Tibial nerve (tissue), 4 donors: ENCODE results near the gene CACNA1H. TPM values are rescaled to one million over a fixed set of nuclear protein-coding genes. Genes with fewer than 3 reads are reported as not detected.

Experiments used
- DNase-seq, 2 donors: peaks; one replicate each; pipeline ENCODE4 v3.0.0-alpha.2; 2019; ENCODE audit warnings: low spot score in 2 of 2
- H3K27ac ChIP-seq, 4 donors: fragments of 200-600 bp; sonication (generic) in 3 of 4; one replicate each; pipeline ENCODE4 v1.5.1; 2017 to 2019; ENCODE audit warnings: mild to moderate bottlenecking in 1 of 4
- H3K27me3 ChIP-seq, 2 donors: fragments of 200-600 bp; sonication (generic) in 1 of 2; one replicate each; pipeline versions ENCODE4 v1.5.1 to v1.6.0; 2017 to 2019
- H3K36me3 ChIP-seq, 3 donors: fragments of 200-600 bp; sonication (generic); one replicate each; pipeline ENCODE4 v1.5.1; 2018 to 2019
- H3K4me1 ChIP-seq, 4 donors: fragments of 200-600 bp; sonication (generic) in 3 of 4; one replicate each; pipeline ENCODE4 v1.5.1; 2017 to 2019
- H3K4me3 ChIP-seq, 4 donors: fragments of 200-600 bp; sonication (generic) in 3 of 4; one replicate each; pipeline ENCODE4 v1.5.1; 2017 to 2019; ENCODE audit warnings: mild to moderate bottlenecking in 1 of 4, moderate library complexity in 1 of 4
- H3K9me3 ChIP-seq, 4 donors: fragments of 200-600 bp; sonication (generic) in 3 of 4; one replicate each; pipeline ENCODE4 v1.5.1; 2017 to 2019
- CTCF ChIP-seq, 5 experiments: fragments of 200-600 bp in 3 of 5; fragments of 450-650 bp in 2 of 5; sonication (generic) in 3 of 5; IDR thresholded peaks; one replicate each; pipeline ENCODE4 v1.5.1; 2016 to 2019; ENCODE audit warnings: antibody characterized with exemption in 5 of 5, mild to moderate bottlenecking in 3 of 5, moderate library complexity in 2 of 5
- EP300 ChIP-seq, 2 donors: sonication (generic); formaldehyde crosslinking; IDR thresholded peaks; one replicate each; pipeline ENCODE4 v1.6.1; 2017; ENCODE audit warnings: antibody characterized with exemption in 2 of 2, mild to moderate bottlenecking in 1 of 2
- POLR2A ChIP-seq, 2 donors: fragments of 450-650 bp; IDR thresholded peaks; one replicate each; pipeline ENCODE4 v1.6.1; 2017; ENCODE audit warnings: antibody characterized with exemption in 2 of 2, mild to moderate bottlenecking in 2 of 2, moderate library complexity in 2 of 2
- WGBS, 2 donors: methylation state at CpG; one replicate each; pipeline ENCODE4 v1.1.5; 2018; 5-methylcytosine and 5-hydroxymethylcytosine counted together
- total RNA-seq, 4 donors: library from RNA; depleted of rRNA; stranded (reverse); fragments of >200 nt; gene quantifications; one replicate each; pipeline ENCODE4 v1.1.0, GENCODE V29; 2016

Gene CACNA1H
- total RNA-seq, 4 donors from 2014 or later: 3.8 to 12.0 (median 9.0) TPM

- no peaks in the 10 kb centered on the region for H3K4me1 ChIP-seq
- no peak overlapping the region for H3K4me3 ChIP-seq
- peaks cover 0 to 81% of the 10 kb centered on the region in 2 donors for H3K27me3 ChIP-seq
- no peaks in the 10 kb centered on the region for H3K9me3 ChIP-seq
- 74 to 79% methylated on average over 14 to 16 of the region's 16 CpGs for WGBS, 2 donors
- no peak for TF ChIP-seq POLR2A (IDR thresholded peaks at IDR 0.05)
- no peak for TF ChIP-seq CTCF (IDR thresholded peaks at IDR 0.05)
- no peak for TF ChIP-seq EP300 (IDR thresholded peaks at IDR 0.05)
- no peak overlapping the region for H3K27ac ChIP-seq
- H3K36me3 ChIP-seq: no peaks in the 10 kb centered on the region
- DNase-seq: no peak
These were observed 6.5 kb upstream of the CACNA1H start for GRCh38 chr16:1146409-1146808.

GRCh38 chr16:1147027-1147426, 5.9 kb upstream of the CACNA1H start:
- TF ChIP-seq CTCF (IDR thresholded peaks at IDR 0.05) (no peak), POLR2A (IDR thresholded peaks at IDR 0.05) (no peak), EP300 (IDR thresholded peaks at IDR 0.05) (no peak)
- Histone ChIP-seq H3K9me3 (no peaks in the 10 kb centered on the region), H3K4me3 (no peak overlapping the region), H3K4me1 (peaks cover 0 to 3% (median 0%) of the 10 kb centered on the region in 4 donors), H3K36me3 (no peaks in the 10 kb centered on the region), H3K27me3 (peaks cover 0 to 81% of the 10 kb centered on the region in 2 donors), H3K27ac (no peak overlapping the region)
- DNase-seq: no peak
- 78 to 90% methylated on average over 5 of the region's 5 CpGs for WGBS, 2 donors

- no peak overlapping the region for H3K4me3 ChIP-seq
- no peak for DNase-seq
- WGBS, 2 donors: 81 to 86% methylated on average over 9 of the region's 22 CpGs
- TF ChIP-seq CTCF (IDR thresholded peaks at IDR 0.05): no peak
- peaks cover 0 to 70% of the 10 kb centered on the region in 2 donors for H3K27me3 ChIP-seq
- peaks cover 0 to 20% (median 4%) of the 10 kb centered on the region in 4 donors for H3K4me1 ChIP-seq
- H3K9me3 ChIP-seq: no peaks in the 10 kb centered on the region
- no peaks in the 10 kb centered on the region for H3K36me3 ChIP-seq
- no peak overlapping the region for H3K27ac ChIP-seq
These were observed 3.7 kb upstream of the CACNA1H start for GRCh38 chr16:1149101-1149636.

- Histone ChIP-seq H3K4me3 (no peak overlapping the region), H3K9me3 (no peaks in the 10 kb centered on the region), H3K36me3 (no peaks in the 10 kb centered on the region), H3K4me1 (peaks cover 0 to 29% (median 5%) of the 10 kb centered on the region in 4 donors), H3K27ac (no peak overlapping the region), H3K27me3 (peaks cover 0 to 72% of the 10 kb centered on the region in 2 donors)
- DNase-seq: no peak
- WGBS, 2 donors: 60 to 62% methylated on average over 20 to 21 of the region's 21 CpGs
- TF ChIP-seq EP300 (IDR thresholded peaks at IDR 0.05) (no peak), POLR2A (IDR thresholded peaks at IDR 0.05) (no peak), CTCF (IDR thresholded peaks at IDR 0.05) (no peak)
These were observed 2.4 kb upstream of the CACNA1H start for GRCh38 chr16:1150511-1150982.

- 49 to 67% methylated on average over 11 to 18 of the region's 18 CpGs for WGBS, 2 donors
- no peak for DNase-seq
- no peak overlapping the region for H3K27ac ChIP-seq
- no peak for TF ChIP-seq EP300 (IDR thresholded peaks at IDR 0.05)
- no peak for TF ChIP-seq CTCF (IDR thresholded peaks at IDR 0.05)
- no peak for TF ChIP-seq POLR2A (IDR thresholded peaks at IDR 0.05)
- peaks cover 0 to 73% of the 10 kb centered on the region in 2 donors for H3K27me3 ChIP-seq
- no peaks in the 10 kb centered on the region for H3K36me3 ChIP-seq
- peaks cover 0 to 29% (median 5%) of the 10 kb centered on the region in 4 donors for H3K4me1 ChIP-seq
- H3K9me3 ChIP-seq: no peaks in the 10 kb centered on the region
- H3K4me3 ChIP-seq: no peak overlapping the region
These were observed 1.3 kb upstream of the CACNA1H start for GRCh38 chr16:1151424-1152122.
